Activated CD4-positive, alpha-beta memory T cell treated with anti-CD3 and anti-CD28 coated beads for 36 hours (primary cell): ENCODE data around the gene CRCP. TPM values are rescaled to one million over a fixed set of nuclear protein-coding genes. Genes with fewer than 3 reads are reported as not detected.
"Not testable (repeated sequence)": the region's sequence is repeated elsewhere in the genome, so short reads cannot be mapped to it uniquely, and the experiment has no call there.

Experiments used
- CTCF ChIA-PET: fragments of 350-600 bp; sonication (Branson Sonifier 250); formaldehyde crosslinking; loops from one replicate; lab custom pipeline; 2021; ENCODE audit warnings: antibody characterized with exemption, inconsistent platforms; lab: Charles Lee
- POLR2A ChIA-PET: fragments of 350-600 bp; sonication (Branson Sonifier 250); formaldehyde crosslinking; loops from one replicate; lab custom pipeline; 2021; ENCODE audit warnings: antibody characterized with exemption; lab: Charles Lee
- DNase-seq: peaks from one replicate; pipeline ENCODE4 v3.0.0-alpha.2; 2020
- H3K27ac Mint-ChIP-seq: one replicate; pipeline ENCODE4 v1.8.0; 2021; ENCODE audit warnings: mixed read lengths
- H3K27me3 Mint-ChIP-seq: one replicate; pipeline ENCODE4 v1.8.0; 2021; ENCODE audit warnings: mixed read lengths
- H3K36me3 Mint-ChIP-seq: one replicate; pipeline ENCODE4 v1.8.0; 2021; ENCODE audit warnings: mixed read lengths
- H3K4me1 Mint-ChIP-seq: one replicate; pipeline ENCODE4 v1.8.0; 2021; ENCODE audit warnings: low read depth, mixed read lengths
- H3K4me3 Mint-ChIP-seq: one replicate; pipeline ENCODE4 v1.8.0; 2021; ENCODE audit warnings: mild to moderate bottlenecking, mixed read lengths
- H3K9me3 Mint-ChIP-seq: one replicate; pipeline ENCODE4 v1.8.0; 2021; ENCODE audit warnings: mixed read lengths
- intact Hi-C: fragments of 100-400 bp; cut with micrococcal nuclease; formaldehyde crosslinking; loops from one replicate; pipeline ENCODE4 v1.15.1; 2023
- total RNA-seq, 2 experiments: library from RNA; stranded (reverse); gene quantifications; one replicate each; pipeline ENCODE4 v1.2.3, GENCODE V29; 2021

CRCP gene
- total RNA-seq, 2 experiments from 2014 or later, result 19.3 to 19.6 TPM

- Mint-ChIP-seq H3K9me3 (peaks cover 3% of the 10 kb centered on the region), H3K27ac (no peak overlapping the region), H3K4me1 (no peaks in the 10 kb centered on the region), H3K36me3 (peaks cover 3% of the 10 kb centered on the region), H3K27me3 (no peaks in the 10 kb centered on the region), H3K4me3 (no peak overlapping the region)
- ChIA-PET CTCF (no interaction called here), POLR2A (no interaction called here)
- intact Hi-C loops, result no loop called here
- no peak for DNase-seq
Measured at GRCh38 chr7:66164356-66164755, 49.7 kb downstream of the CRCP start.

DNA sequence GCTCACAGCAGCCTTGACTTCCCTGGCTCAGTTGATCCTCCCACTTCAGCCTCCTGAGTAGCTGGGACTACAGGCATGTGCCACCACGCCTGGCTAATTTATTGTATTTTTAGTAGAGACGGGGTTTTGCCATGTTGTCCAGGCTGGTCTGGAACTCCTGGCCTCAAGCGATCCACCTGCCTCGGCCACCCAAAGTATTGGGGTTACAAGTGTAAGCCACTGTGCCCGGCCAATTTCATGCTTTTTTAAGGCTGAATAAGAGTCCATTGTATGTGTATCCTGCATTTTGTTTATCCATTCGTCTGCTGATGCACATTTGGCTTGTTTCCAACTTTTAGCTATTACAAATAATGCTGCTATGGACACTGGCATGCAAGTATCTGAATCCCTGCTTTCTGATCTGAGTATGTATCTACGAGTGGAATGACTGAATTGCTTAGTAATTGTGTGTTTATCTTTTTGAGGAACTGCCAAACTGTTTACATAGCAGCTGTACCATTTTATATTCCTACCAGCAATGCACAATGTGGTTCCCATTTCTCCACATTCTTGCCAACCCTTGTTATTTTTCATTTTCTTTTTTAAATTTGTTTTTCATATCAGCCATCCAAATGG, 53.2 kb downstream of the CRCP start:
- no peak overlapping the region for H3K27ac Mint-ChIP-seq
- POLR2A ChIA-PET, result no interaction called here
- H3K4me3 Mint-ChIP-seq, result no peak overlapping the region
- DNase-seq, result no peak
- no peaks in the 10 kb centered on the region for H3K4me1 Mint-ChIP-seq
- no peaks in the 10 kb centered on the region for H3K27me3 Mint-ChIP-seq
- CTCF ChIA-PET, result no interaction called here
- H3K36me3 Mint-ChIP-seq, result no peaks in the 10 kb centered on the region
- intact Hi-C loops, result no loop called here
- no peaks in the 10 kb centered on the region for H3K9me3 Mint-ChIP-seq

DNA sequence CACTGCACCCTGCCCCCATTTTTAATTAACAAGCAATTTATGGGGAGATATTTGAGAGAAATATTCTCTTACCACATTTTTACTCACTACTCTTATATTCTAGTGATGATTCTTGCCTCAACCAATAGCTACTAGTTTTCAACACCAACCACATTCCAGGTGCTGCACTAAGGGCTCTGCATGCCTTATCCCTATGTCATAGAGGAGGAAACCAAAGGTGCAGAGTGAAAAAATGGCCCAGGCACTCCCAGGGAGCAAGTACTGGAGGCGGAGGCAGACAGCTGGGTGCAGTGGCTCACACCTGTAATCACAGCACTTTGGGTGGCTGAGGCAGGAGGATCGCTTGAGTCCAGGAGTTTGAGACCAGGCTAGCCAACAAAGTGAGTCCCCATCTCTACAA, 55.0 kb downstream of the CRCP start:
- intact Hi-C loops, result no loop called here
- Mint-ChIP-seq H3K36me3 (no peaks in the 10 kb centered on the region), H3K9me3 (no peaks in the 10 kb centered on the region), H3K27ac (no peak overlapping the region), H3K27me3 (no peaks in the 10 kb centered on the region), H3K4me3 (no peak overlapping the region), H3K4me1 (no peaks in the 10 kb centered on the region)
- POLR2A ChIA-PET, result no interaction called here
- no peak for DNase-seq
- CTCF ChIA-PET, result no interaction called here

DNA sequence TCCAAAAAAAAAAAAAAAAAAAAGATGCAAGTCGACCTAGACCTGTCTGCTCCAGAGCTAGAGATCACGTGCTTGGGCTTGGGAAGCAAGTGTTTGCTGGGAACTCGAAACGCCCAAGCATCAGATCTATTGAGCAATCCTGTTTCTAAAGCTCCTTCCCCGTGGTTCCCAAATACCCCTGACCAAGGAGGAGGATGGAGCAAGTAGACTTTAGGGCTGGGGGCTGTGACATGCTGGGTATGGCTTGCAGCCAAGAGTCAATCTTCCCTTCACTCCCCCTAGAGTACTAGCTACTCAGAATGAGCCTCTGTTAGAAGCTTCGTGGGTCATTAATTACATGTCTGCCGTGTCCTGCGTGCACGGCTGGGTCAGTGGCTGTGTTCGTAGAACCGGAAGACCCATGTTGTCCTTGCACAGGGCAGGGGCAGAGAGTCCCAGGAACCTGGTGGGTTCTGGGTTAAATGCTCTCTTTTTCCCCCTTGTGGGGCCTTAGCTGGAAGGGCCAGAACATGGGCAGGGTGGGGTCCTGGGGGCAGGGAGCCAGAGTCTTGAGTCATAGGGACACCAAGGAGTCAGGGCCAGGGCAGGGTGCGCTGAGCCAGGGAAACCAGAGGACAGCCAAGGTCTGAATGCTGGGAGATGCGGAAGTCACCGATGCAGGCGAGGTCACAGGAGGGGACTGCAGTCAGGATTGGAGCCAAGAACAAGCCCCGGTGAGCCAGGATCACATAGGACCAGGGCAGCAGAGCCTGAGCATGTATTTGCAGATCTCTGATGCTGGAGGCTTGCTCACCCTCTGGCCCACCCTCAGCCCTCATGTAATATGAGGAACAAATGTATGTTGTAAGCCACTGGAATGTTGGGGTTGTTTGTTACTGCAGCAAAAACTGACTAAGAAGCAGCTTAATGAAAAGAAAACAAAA, 55.9 kb downstream of the CRCP start:
- DNase-seq, result no peak
- POLR2A ChIA-PET, result no interaction called here
- H3K27me3 Mint-ChIP-seq, result no peaks in the 10 kb centered on the region
- H3K27ac Mint-ChIP-seq, result no peak overlapping the region
- no peaks in the 10 kb centered on the region for H3K9me3 Mint-ChIP-seq
- CTCF ChIA-PET, result interaction anchor here (0.6 to 1.2 kb wide), 2 partner anchors 34 to 414 kb away, joined by 3 to 4 read pairs; partner anchors contain the start of gene TPST1
- intact Hi-C loops, result no loop called here
- H3K4me1 Mint-ChIP-seq, result no peaks in the 10 kb centered on the region
- H3K4me3 Mint-ChIP-seq, result no peak overlapping the region
- no peaks in the 10 kb centered on the region for H3K36me3 Mint-ChIP-seq

DNA sequence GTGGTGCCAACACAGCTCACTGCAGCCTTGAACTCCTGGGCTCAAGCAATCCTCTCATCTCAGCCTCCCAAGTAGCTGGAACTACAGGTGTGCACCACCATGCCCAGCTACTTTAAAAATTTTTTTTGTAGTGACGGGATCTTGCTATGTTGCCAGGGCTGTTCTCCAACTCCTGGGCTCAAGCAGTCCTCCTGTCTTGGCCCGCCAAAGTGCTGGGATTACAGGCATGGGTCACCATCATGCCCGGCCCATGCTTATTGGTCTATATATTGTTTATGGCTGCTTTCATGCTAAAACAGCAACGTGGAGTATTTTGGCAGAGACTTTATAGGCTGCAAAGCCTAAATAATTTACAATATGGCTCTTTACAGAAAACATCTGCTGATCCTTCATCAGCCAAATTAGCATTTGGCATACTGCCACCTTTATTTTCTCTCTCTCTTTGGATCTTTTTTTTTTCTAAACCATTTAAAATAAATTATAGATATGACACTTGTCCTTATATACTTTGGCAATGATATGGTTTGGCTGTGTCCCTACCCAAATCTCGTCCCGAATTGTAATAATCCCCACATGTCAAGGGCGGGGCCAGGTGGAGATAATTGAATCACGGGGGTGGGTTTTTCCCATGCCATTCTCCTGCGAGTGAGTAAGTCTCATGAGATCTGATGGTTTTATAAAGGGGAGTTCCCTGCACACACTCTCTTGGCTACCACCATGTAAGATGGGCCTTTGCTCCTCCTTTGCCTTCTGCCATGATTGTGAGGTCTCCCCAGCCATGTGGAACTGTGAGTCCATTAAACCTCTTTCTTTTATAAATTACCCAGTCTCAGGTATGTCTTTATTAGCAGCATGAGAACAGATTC, 58.1 kb downstream of the CRCP start:
- H3K4me3 Mint-ChIP-seq, H3K4me1 Mint-ChIP-seq, H3K36me3 Mint-ChIP-seq, CTCF ChIA-PET, H3K27me3 Mint-ChIP-seq, H3K9me3 Mint-ChIP-seq, H3K27ac Mint-ChIP-seq, intact Hi-C loops, POLR2A ChIA-PET: not testable (repeated sequence)
- DNase-seq, result peak; percentile 10

- H3K27me3 Mint-ChIP-seq, result no peaks in the 10 kb centered on the region
- H3K4me3 Mint-ChIP-seq, result no peak overlapping the region
- H3K4me1 Mint-ChIP-seq, result no peaks in the 10 kb centered on the region
- ChIA-PET POLR2A (no interaction called here), CTCF (no interaction called here)
- no peak for DNase-seq
- H3K27ac Mint-ChIP-seq, result no peak overlapping the region
- no peaks in the 10 kb centered on the region for H3K36me3 Mint-ChIP-seq
- intact Hi-C loops, result no loop called here
- peaks cover 3% of the 10 kb centered on the region for H3K9me3 Mint-ChIP-seq
Measured at GRCh38 chr7:66173856-66174255, 59.2 kb downstream of the CRCP start.

DNA sequence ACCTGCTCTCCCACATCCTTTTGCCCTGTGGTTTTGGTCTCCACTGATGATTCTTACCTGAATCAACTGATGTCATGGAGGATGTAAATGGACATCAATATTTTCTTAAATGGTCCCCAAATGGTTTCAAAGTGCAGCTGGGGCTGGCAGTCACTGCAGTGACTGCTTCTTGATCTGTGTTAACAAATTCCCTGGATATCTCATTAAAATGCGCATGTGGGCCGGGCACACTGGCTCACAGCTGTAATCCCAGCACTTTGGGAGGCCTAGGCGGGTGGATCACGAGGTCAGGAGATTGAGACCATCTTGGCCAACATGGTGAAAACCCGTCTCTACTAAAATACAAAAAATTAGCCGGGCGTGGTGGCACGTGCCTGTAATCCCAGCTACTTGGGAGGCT, 60.4 kb downstream of the CRCP start:
- CTCF ChIA-PET, H3K27me3 Mint-ChIP-seq, H3K4me1 Mint-ChIP-seq, POLR2A ChIA-PET, intact Hi-C loops, H3K27ac Mint-ChIP-seq, H3K4me3 Mint-ChIP-seq, H3K36me3 Mint-ChIP-seq, H3K9me3 Mint-ChIP-seq, DNase-seq: not testable (repeated sequence)

GRCh38 chr7:66176914-66177313, 62.3 kb downstream of the CRCP start:
- H3K27ac Mint-ChIP-seq, result no peak overlapping the region
- no peak for DNase-seq
- H3K4me3 Mint-ChIP-seq, result no peak overlapping the region
- H3K27me3 Mint-ChIP-seq, result no peaks in the 10 kb centered on the region
- no peaks in the 10 kb centered on the region for H3K36me3 Mint-ChIP-seq
- ChIA-PET CTCF (no interaction called here), POLR2A (no interaction called here)
- H3K4me1 Mint-ChIP-seq, result no peaks in the 10 kb centered on the region
- H3K9me3 Mint-ChIP-seq, result peaks cover 3% of the 10 kb centered on the region
- intact Hi-C loops, result no loop called here

GRCh38 chr7:66178258-66178657, 63.6 kb downstream of the CRCP start:
- POLR2A ChIA-PET, result no interaction called here
- Mint-ChIP-seq H3K27ac (no peak overlapping the region), H3K9me3 (peaks cover 3% of the 10 kb centered on the region), H3K36me3 (no peaks in the 10 kb centered on the region), H3K4me3 (no peak overlapping the region), H3K4me1 (no peaks in the 10 kb centered on the region), H3K27me3 (no peaks in the 10 kb centered on the region)
- CTCF ChIA-PET, result no interaction called here
- intact Hi-C loops, result no loop called here
- no peak for DNase-seq

DNA sequence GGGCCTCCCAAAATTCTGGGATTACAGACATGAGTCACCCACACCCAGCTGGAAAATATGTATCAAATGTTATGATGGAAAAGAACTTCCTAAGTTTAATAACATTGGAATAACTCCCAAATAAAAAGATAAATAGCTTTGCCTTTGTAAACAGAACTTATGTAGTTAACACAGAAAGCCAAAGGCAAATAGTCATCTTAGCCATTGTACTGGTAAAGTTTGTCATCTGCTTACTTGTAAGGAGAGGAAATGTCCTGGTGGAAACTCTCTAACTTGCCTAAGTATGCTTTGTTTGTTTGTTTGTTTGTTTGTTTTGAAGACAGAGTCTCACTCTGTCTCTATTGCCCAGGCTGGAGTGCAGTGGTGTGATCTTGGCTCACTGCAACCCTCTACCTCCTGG, 66.7 kb downstream of the CRCP start:
- H3K27me3 Mint-ChIP-seq, result no peaks in the 10 kb centered on the region
- peaks cover 6% of the 10 kb centered on the region for H3K9me3 Mint-ChIP-seq
- ChIA-PET POLR2A (no interaction called here), CTCF (no interaction called here)
- no peak for DNase-seq
- no peaks in the 10 kb centered on the region for H3K4me1 Mint-ChIP-seq
- no peak overlapping the region for H3K27ac Mint-ChIP-seq
- intact Hi-C loops, result no loop called here
- H3K36me3 Mint-ChIP-seq, result no peaks in the 10 kb centered on the region
- H3K4me3 Mint-ChIP-seq, result no peak overlapping the region

DNA sequence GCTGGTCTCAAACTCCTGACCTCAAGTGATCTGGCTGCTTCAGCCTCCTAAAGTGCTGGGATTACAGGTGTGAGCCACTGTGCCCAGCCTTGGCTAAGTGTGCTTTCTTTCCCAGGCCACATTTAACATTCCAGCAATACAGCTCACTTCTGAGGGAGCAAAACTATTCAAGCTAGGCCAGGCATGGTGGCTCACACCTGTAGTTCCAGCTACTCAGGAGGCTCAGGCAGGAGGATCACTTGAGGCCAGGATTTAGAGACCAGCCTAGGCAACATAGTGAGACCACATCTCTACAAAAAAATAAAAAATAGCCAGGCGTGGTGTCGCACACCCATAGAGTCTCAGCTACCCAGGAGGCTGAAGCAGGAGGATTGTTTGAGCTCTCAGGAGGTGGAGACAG, 67.2 kb downstream of the CRCP start:
- no peaks in the 10 kb centered on the region for H3K27me3 Mint-ChIP-seq
- H3K36me3 Mint-ChIP-seq, result no peaks in the 10 kb centered on the region
- H3K9me3 Mint-ChIP-seq, result peaks cover 6% of the 10 kb centered on the region
- CTCF ChIA-PET, result no interaction called here
- no peaks in the 10 kb centered on the region for H3K4me1 Mint-ChIP-seq
- no peak overlapping the region for H3K4me3 Mint-ChIP-seq
- intact Hi-C loops, result no loop called here
- POLR2A ChIA-PET, result no interaction called here
- H3K27ac Mint-ChIP-seq, result no peak overlapping the region
- DNase-seq, result no peak

DNA sequence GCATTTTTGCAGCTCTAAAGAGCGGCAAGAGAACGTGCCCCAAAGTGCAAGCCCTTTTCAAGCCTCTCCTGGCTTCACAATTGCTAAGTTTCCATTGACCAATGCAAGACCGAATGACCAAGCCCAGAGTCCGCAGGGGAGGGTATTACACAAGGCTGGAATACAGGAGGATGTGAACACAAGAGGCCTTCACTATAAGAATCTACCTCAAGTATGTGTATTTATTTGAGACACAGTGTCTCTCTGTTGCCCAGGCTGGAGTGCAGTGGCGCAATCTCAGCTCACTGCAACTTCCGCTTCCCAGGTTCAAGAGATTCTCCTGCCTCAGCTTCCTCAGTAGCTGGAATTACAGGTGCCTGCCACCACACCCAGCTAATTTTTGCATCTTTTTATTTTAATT, 68.3 kb downstream of the CRCP start:
- H3K4me3 Mint-ChIP-seq, result no peak overlapping the region
- H3K27me3 Mint-ChIP-seq, result no peaks in the 10 kb centered on the region
- ChIA-PET CTCF (no interaction called here), POLR2A (no interaction called here)
- H3K27ac Mint-ChIP-seq, result no peak overlapping the region
- no peaks in the 10 kb centered on the region for H3K36me3 Mint-ChIP-seq
- intact Hi-C loops, result no loop called here
- H3K9me3 Mint-ChIP-seq, result peaks cover 6% of the 10 kb centered on the region
- DNase-seq, result no peak
- H3K4me1 Mint-ChIP-seq, result no peaks in the 10 kb centered on the region
